ENCODE results near the gene CDPF1. TPM values are rescaled to one million over a fixed set of nuclear protein-coding genes. Genes with fewer than 3 reads are reported as not detected.
A peak's percentile ranks its signal among the peaks of the same experiment; 100 is the strongest.
"Not testable (repeated sequence)": the region's sequence is repeated elsewhere in the genome, so short reads cannot be mapped to it uniquely, and the experiment has no call there.

The CDPF1 gene
- total RNA-seq, 8 experiments from 2014 or later: 5.1 to 10.4 (median 9.6) TPM

DNA sequence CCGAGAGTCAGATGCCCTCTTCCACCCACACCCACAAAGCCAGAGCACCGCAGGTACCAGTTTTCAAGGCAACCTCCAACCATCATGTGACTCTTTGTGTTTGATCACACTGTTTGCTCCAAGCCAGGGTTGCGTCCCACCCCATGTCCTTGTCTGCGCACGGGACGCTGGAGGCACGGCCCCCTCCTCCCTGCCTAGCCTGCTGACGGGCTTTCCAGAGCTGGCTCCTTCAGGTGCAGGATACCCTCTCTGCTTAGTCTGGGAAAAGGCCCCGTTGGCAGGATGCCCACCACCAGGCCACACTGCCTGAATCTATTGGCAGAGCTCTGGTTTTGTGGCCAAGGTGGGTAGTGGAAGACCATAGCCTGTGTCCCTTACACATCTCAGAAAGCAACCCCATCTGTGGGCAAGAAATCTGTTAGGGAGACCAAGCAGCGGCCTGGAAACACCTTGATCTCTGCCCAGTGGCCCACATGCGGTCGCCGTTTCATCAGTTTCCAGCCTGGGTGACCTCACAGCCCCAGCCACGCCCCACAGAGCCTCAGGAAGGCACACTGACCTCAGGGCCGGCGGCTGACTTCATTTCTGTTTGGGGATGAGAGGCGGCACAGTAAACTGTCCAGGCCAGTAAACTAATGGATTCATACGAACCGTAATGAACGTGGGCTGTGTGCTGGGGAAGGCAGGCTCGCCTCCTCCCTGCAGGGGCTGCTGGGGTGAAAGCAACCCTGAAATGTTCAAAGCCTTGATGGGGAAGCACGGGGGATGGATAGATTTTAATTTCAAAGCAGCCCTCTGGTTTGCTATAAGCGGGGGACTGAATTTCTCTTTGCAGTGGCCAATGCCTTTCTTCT is 25.8 kb downstream of the CDPF1 start:
- in situ Hi-C loops (cut with MboI; ENCODE audit: low pct_unique_long_range_greater_than_20kb in 2 of 9, low sequenced_read_pairs in 9 of 9, unreplicated experiment in 9 of 9): no loop called here
- peak in 5 of 8 experiments; percentile 77 to 88 (median 82) for ATAC-seq (replicated peaks in 6 of 8)
- Histone ChIP-seq H3K4me3 (no peak overlapping the region), H3K4me1 (replicated peaks in 1 of 2) (peaks cover 9% of the 10 kb centered on the region in 2 donors), H3K27ac (peak overlapping the region in 1 of 2 donors; percentile 76)
- 75 to 100% (median 90%) methylated on average over 1 to 11 of the region's 23 CpGs; no CpG with 5 or more reads in 2 of the 10 experiments for WGBS, 10 experiments

DNA sequence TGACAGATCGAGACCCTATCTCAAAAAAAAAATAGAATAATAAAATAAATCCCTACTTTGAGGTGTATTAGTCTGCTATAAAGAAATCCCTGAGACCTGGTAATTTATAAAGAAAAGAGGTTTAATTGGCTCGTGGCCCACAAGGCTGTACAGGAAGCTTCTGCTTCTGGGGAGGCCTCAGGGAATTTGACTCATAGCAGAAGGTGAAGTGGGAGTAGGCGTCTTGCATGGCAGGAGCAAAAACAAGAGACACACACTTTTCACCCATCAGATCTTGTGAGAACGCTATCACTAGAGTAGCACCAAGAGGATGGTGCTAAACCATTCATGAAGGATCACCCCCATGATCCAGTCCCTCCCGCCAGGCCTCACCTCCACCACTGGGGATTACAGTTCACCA is 29.2 kb downstream of the CDPF1 start:
- in situ Hi-C loops (cut with MboI; ENCODE audit: low pct_unique_long_range_greater_than_20kb in 2 of 9, low sequenced_read_pairs in 9 of 9, unreplicated experiment in 9 of 9): no loop called here
- 50 to 97% (median 85%) methylated on average over 1 to 4 of the region's 5 CpGs; no CpG with 5 or more reads in 2 of the 10 experiments for WGBS, 10 experiments

DNA sequence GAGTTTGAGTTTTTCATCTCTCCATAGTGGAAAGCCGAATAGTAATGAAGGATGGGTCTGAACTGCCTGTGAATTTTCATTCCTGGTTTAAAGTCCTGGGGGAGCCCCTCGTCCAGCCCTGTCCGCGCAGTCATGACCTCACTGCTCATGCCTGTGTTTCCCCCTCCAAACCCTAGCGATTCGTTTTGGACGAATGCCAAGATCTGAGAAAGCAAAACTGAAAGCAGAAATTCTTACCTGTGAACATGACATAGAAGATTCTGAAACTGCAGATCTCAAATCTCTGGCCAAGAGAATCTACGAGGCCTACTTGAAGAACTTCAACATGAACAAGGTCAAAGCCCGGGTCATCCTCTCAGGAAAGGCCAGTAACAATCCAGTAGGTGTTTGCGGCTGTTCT is 30.5 kb downstream of the CDPF1 start:
- 70 to 100% (median 84%) methylated on average over 3 to 7 of the region's 10 CpGs; no CpG with 5 or more reads in 2 of the 10 experiments for WGBS, 10 experiments
- Histone ChIP-seq H3K4me3 (no peak overlapping the region), H3K4me1 (replicated peaks in 1 of 2) (peaks cover 3% of the 10 kb centered on the region in 2 donors), H3K27ac (no peak overlapping the region)
- in situ Hi-C loops (cut with MboI; ENCODE audit: low pct_unique_long_range_greater_than_20kb in 2 of 9, low sequenced_read_pairs in 9 of 9, unreplicated experiment in 9 of 9): no loop called here
- ATAC-seq (replicated peaks in 6 of 8): no peak

More for the DNA sequence above, 29.2 kb downstream of the CDPF1 start:
- H3K4me3 ChIP-seq: no peak overlapping the region
- H3K27ac ChIP-seq: no peak overlapping the region
- peaks cover 9% of the 10 kb centered on the region in 2 donors for H3K4me1 ChIP-seq (replicated peaks in 1 of 2)
- ATAC-seq (replicated peaks in 6 of 8): no peak

DNA sequence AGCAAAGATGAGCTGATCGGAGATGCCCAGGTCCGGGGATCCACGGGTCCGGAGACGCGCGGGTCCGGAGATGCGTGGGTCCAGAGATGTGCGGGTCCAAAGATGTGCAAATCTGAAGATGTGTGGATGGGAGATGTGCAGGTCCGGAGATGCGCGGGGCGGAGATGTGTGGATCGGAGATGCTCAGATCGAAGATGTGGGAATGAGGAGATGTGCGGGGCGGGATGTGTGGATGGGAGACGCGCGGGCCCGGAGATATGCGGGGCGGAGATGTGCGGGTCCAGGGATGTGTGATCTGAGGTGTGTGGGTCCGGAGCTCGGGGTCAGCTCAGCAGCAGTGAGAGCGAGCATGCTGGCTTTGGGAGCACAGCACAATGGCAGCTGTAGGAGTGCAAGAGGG is 35.5 kb downstream of the CDPF1 start:
- Histone ChIP-seq H3K27ac (no peak overlapping the region), H3K4me1 (replicated peaks in 1 of 2) (no peaks in the 10 kb centered on the region), H3K4me3 (no peak overlapping the region)
- WGBS, 10 experiments: 80 to 100% (median 100%) methylated on average over 1 to 2 of the region's 28 CpGs; no CpG with 5 or more reads in 5 of the 10 experiments
- ATAC-seq (replicated peaks in 6 of 8): no peak
- in situ Hi-C loops (cut with MboI; ENCODE audit: low pct_unique_long_range_greater_than_20kb in 2 of 9, low sequenced_read_pairs in 9 of 9, unreplicated experiment in 9 of 9): no loop called here

DNA sequence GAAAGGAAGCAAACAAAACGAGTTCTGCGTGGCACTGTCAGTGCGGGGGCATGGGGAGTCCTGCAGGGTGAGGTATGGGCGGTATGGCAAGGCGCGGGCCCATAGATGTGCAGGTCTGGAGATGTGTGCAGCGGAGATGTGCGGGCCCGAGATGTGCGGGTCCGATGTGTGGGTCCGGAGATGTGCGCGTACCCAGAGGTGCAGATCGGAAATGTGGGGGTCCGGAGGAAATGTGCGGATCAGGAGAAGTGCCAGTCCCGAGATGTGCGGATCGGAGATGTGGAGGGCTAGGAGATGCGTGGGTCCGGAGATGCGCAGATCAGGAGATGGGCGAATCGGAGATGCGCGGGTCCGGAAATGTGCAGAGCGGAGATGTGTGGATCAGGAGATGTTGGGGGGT is 35.9 kb downstream of the CDPF1 start:
- Histone ChIP-seq H3K4me3 (no peak overlapping the region), H3K4me1 (replicated peaks in 1 of 2) (no peaks in the 10 kb centered on the region), H3K27ac (no peak overlapping the region)
- no peak for ATAC-seq (replicated peaks in 6 of 8)
- WGBS, 10 experiments: 75 to 100% (median 90%) methylated on average over 3 to 20 of the region's 29 CpGs; no CpG with 5 or more reads in 5 of the 10 experiments
- in situ Hi-C loops (cut with MboI; ENCODE audit: low pct_unique_long_range_greater_than_20kb in 2 of 9, low sequenced_read_pairs in 9 of 9, unreplicated experiment in 9 of 9): no loop called here

DNA sequence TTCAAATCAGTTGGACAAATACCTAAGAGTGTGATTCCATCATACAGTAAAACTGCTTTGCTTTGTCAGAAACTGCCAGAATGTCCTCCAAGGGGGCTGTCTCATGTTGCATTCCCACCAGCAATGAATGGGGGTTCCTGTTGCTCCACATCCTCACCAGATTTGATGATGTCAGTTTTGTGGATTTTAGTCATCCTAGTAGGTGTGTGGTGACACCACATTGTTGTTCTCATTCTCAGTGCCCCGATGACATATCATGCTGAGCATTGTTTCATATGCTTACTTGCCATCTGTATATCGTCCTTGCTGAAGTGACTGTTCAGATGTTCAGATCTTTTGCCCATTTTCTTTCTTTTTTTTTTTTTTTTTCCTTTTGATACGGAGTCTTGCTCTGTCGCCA is 37.0 kb downstream of the CDPF1 start:
- no peak for ATAC-seq (replicated peaks in 6 of 8)
- whole genome bisulfite sequencing, 10 experiments: 76 to 96% (median 87%) methylated on average over 2 to 4 of the region's 4 CpGs; no CpG with 5 or more reads in 1 of the 10 experiments
- no peaks in the 10 kb centered on the region for H3K4me1 ChIP-seq (replicated peaks in 1 of 2)
- in situ Hi-C loops (cut with MboI; ENCODE audit: low pct_unique_long_range_greater_than_20kb in 2 of 9, low sequenced_read_pairs in 9 of 9, unreplicated experiment in 9 of 9): no loop called here
- H3K27ac ChIP-seq: no peak overlapping the region
- H3K4me3 ChIP-seq: no peak overlapping the region

DNA sequence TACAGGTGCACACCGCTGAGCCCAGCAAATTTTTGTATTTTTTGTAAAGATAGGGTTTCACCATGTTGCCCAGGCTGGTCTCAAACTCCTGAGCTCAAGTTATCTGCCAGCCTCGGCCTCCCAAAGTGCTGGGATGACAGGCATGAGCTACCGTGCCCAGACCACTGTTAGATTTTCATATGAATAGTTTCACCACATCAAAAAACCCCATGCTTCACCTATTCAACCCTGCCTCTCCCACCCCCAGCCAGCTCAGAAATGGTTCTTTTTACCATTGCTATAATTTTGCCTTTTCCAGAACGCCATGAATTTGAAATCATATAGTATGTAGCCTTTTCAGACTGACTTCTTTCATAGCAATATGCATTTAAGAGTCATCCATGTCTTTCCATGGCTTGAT is 37.9 kb downstream of the CDPF1 start:
- Histone ChIP-seq H3K27ac (no peak overlapping the region), H3K4me3 (no peak overlapping the region), H3K4me1 (replicated peaks in 1 of 2) (no peaks in the 10 kb centered on the region)
- no peak for ATAC-seq (replicated peaks in 6 of 8)
- in situ Hi-C loops (cut with MboI; ENCODE audit: low pct_unique_long_range_greater_than_20kb in 2 of 9, low sequenced_read_pairs in 9 of 9, unreplicated experiment in 9 of 9): no loop called here
- 40 to 100% (median 67%) methylated on average over 1 to 4 of the region's 4 CpGs; no CpG with 5 or more reads in 1 of the 10 experiments for WGBS, 10 experiments

DNA sequence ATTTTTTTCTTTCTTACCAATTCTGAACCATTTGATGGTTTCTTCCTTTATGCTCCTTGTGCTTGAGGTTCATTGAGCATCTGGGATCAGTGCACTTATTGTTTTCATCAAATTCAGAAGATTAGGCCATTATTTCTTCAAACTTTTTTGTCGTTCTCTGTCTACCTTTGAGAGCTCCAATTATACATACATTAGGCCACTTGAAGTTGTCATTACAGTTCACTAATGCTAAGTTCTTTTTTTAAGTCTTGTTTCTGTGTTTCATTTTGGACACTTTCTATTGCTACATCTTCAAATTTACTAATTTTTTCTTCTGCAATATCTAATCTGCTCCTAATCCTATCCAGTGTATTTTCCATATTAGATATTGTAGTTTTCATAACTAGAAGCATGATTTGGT is 40.8 kb downstream of the CDPF1 start:
- no peaks in the 10 kb centered on the region for H3K4me1 ChIP-seq (replicated peaks in 1 of 2)
- WGBS, 10 experiments: 88 to 100% (median 100%) methylated on average over 1 of the region's 1 CpG; no CpG with 5 or more reads in 2 of the 10 experiments
- no peak overlapping the region for H3K27ac ChIP-seq
- no peak for ATAC-seq (replicated peaks in 6 of 8)
- in situ Hi-C loops (cut with MboI; ENCODE audit: low pct_unique_long_range_greater_than_20kb in 2 of 9, low sequenced_read_pairs in 9 of 9, unreplicated experiment in 9 of 9): no loop called here
- H3K4me3 ChIP-seq: no peak overlapping the region

DNA sequence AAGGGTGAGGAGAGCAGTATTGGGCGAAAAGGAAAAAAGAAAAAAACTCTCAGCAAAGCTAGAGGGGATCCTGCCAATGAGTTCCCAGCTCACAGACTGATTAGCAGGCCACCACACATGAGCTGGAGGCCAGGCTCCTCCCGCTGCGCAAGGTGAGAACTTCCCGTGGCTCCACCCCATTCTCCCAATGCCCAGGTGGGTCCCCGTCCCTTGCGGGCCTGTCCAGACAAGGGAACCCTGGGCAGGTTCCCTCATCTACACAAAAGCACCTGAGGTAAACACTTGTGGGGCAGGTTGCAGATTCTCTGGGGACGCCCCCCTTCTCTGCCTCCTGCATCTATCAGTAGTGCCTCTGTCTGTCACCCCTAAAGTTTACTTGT is 46.5 kb downstream of the CDPF1 start:
- Histone ChIP-seq H3K27ac (no peak overlapping the region), H3K4me3 (no peak overlapping the region), H3K4me1 (replicated peaks in 1 of 2) (no peaks in the 10 kb centered on the region)
- in situ Hi-C loops (cut with MboI; ENCODE audit: low pct_unique_long_range_greater_than_20kb in 2 of 9, low sequenced_read_pairs in 9 of 9, unreplicated experiment in 9 of 9): no loop called here
- ATAC-seq (replicated peaks in 6 of 8): no peak
- 53 to 100% (median 86%) methylated on average over 1 to 6 of the region's 7 CpGs; no CpG with 5 or more reads in 2 of the 10 experiments for WGBS, 10 experiments

DNA sequence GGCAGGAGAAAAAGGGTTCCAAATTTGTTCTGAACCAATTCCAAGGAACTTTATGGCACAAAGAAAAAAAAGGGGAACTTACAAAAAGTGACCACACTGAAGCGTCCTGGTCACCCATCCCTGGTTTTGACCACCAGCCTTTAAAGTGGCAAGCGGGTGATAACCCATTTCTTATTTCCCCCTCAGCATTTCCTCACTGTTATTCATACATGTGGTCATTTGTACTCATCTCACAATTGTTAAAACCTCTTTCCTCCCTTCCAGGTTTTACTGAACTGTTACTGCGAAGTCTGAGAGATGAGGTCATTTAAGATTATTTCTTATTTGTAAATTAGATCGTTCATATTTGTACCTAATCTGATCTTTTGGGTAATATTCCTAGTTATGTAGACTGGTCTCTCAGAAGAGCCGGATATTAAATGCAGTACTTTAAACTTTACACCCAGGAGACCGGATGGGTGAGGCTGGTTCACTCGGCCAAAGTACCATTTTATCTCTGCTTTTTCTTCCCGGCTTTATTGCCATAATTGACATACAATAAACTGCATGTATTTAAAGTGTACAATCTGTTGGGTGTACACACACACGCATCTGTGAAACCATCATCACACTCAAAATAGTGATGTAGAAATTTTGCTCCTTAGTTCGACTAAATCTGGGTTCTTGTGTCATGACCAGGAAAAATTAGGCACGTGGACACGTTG is 47.0 kb downstream of the CDPF1 start:
- in situ Hi-C loops (cut with MboI; ENCODE audit: low pct_unique_long_range_greater_than_20kb in 2 of 9, low sequenced_read_pairs in 9 of 9, unreplicated experiment in 9 of 9): no loop called here
- Histone ChIP-seq H3K4me3 (no peak overlapping the region), H3K27ac (no peak overlapping the region), H3K4me1 (replicated peaks in 1 of 2) (no peaks in the 10 kb centered on the region)
- WGBS, 10 experiments: 70 to 100% (median 92%) methylated on average over 2 to 12 of the region's 12 CpGs
- no peak for ATAC-seq (replicated peaks in 6 of 8)

DNA sequence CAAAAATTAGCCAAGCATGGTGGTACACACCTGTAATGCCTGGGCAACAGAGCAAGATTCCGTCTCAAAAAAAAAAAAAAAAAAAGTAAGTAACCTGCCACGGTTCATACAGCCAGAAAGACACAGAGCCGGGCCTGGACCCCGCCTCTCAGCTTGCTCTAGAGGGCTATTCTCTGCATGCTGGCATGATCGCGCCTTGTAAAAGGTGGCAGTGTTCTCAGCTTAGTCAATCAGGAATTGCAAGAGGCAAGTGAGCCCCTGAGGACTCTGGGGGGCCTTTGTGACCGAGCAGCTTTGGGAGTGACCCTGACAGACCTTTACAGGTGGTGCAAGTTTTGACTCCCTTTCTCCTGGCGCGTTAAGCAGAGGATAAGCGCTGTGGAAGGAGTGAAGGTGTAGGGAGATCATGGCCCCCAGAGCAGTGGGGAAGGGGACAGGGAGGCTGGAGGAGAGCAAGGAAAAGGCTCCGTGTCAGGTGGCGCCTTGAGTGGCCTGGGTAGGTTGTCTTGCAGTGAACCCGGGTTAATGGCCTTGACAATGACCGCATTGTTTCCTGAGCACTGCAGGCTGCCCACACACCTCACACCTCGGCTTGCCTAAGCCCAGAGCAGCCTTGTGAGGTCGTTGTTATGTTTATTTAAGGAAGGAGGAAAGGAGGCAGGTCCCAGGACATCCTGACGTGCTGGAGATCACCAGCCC is 48.9 kb downstream of the CDPF1 start:
- no peak overlapping the region for H3K27ac ChIP-seq
- H3K4me1 ChIP-seq (replicated peaks in 1 of 2): no peaks in the 10 kb centered on the region
- H3K4me3 ChIP-seq: no peak overlapping the region
- no peak for ATAC-seq (replicated peaks in 6 of 8)
- 40 to 80% (median 61%) methylated on average over 2 to 7 of the region's 17 CpGs; no CpG with 5 or more reads in 3 of the 10 experiments for WGBS, 10 experiments
- in situ Hi-C loops (cut with MboI; ENCODE audit: low pct_unique_long_range_greater_than_20kb in 2 of 9, low sequenced_read_pairs in 9 of 9, unreplicated experiment in 9 of 9): no loop called here

DNA sequence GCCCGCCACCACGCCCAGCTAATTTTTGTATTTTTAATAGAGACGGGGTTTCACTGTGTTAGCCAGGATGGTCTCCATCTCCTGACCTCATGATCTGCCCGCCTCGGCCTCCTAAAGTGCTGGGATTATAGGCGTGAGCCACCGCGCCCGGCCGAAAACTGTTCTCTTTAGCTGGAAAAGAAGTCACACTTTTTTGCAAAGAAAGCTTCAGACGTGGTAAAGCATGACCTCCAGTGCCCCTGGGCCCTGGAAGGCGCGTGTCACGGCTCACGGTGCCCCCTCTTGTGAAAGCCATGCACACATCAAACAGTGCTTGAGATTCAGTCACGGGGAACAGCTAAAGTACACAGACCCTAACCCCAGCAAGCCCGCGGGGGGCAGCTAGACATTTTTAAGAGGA is 51.3 kb downstream of the CDPF1 start:
- 96 to 100% (median 100%) methylated on average over 1 to 5 of the region's 18 CpGs; no CpG with 5 or more reads in 7 of the 10 experiments for WGBS, 10 experiments
- ATAC-seq (replicated peaks in 6 of 8); in situ Hi-C loops (cut with MboI; ENCODE audit: low pct_unique_long_range_greater_than_20kb in 2 of 9, low sequenced_read_pairs in 9 of 9, unreplicated experiment in 9 of 9): not testable (repeated sequence)

DNA sequence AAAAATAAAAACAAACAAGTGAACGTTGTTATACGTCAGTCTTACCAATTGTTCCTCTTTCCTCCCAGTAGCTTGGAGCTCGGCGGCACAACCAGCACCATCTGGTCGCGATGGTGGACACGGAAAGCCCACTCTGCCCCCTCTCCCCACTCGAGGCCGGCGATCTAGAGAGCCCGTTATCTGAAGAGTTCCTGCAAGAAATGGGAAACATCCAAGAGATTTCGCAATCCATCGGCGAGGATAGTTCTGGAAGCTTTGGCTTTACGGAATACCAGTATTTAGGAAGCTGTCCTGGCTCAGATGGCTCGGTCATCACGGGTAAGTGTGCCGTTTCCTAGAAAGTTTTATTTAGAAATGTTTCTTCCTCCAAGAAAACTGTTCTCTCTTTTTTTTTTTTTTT is 51.8 kb downstream of the CDPF1 start:
- no peaks in the 10 kb centered on the region for H3K4me1 ChIP-seq (replicated peaks in 1 of 2)
- no peak overlapping the region for H3K4me3 ChIP-seq
- no peak for ATAC-seq (replicated peaks in 6 of 8)
- H3K27ac ChIP-seq: no peak overlapping the region
- WGBS, 10 experiments: 83 to 100% (median 93%) methylated on average over 5 to 14 of the region's 18 CpGs; no CpG with 5 or more reads in 1 of the 10 experiments
- in situ Hi-C loops (cut with MboI; ENCODE audit: low pct_unique_long_range_greater_than_20kb in 2 of 9, low sequenced_read_pairs in 9 of 9, unreplicated experiment in 9 of 9): no loop called here

More for the DNA sequence above, 51.3 kb downstream of the CDPF1 start:
- not testable (repeated sequence) for H3K27ac ChIP-seq; H3K4me1 ChIP-seq (replicated peaks in 1 of 2); H3K4me3 ChIP-seq
